MCF 10A (cell line): ENCODE measurements around the gene ZNF215. TPM values are rescaled to one million over a fixed set of nuclear protein-coding genes. Genes with fewer than 3 reads are reported as not detected.
A peak's percentile ranks its signal among the peaks of the same experiment; 100 is the strongest.

Source experiments
- BruUV-seq: library from RNA; stranded (reverse); fragments of 400-500 nt; replicated peaks from 2 replicates; lab custom pipeline; 2021; lab: Mats Ljungman, UMichigan
- CTCF ChIA-PET: fragments of 300-600 bp; sonication (Branson Sonifier 250); formaldehyde crosslinking; extraction: SDS; loops from one replicate; lab custom pipeline; 2021; ENCODE audit warnings: antibody characterized with exemption, inconsistent platforms; lab: Yijun Ruan, JAX
- POLR2A ChIA-PET: fragments of 300-600, 350-650 bp; sonication (Branson Sonifier 250); formaldehyde crosslinking; extraction: SDS; loops from one replicate; lab custom pipeline; 2020; ENCODE audit warnings: antibody characterized with exemption, inconsistent platforms; lab: Yijun Ruan, JAX
- DNase-seq: peaks from one replicate; pipeline ENCODE4 v3.0.0-alpha.2; 2018; ENCODE audit not compliant: unreplicated experiment
- H3K27ac Mint-ChIP-seq: one replicate; pipeline ENCODE4 v1.8.0; 2022; ENCODE audit warnings: mild to moderate bottlenecking, low read depth, mixed read lengths; ENCODE audit not compliant: unreplicated experiment
- H3K27me3 Mint-ChIP-seq: one replicate; pipeline ENCODE4 v1.8.0; 2022; ENCODE audit warnings: mixed read lengths; ENCODE audit not compliant: insufficient read depth, unreplicated experiment
- H3K36me3 Mint-ChIP-seq: one replicate; pipeline ENCODE4 v1.8.0; 2022; ENCODE audit warnings: mild to moderate bottlenecking, moderate library complexity, mixed read lengths; ENCODE audit not compliant: insufficient read depth, unreplicated experiment
- H3K4me1 Mint-ChIP-seq: one replicate; pipeline ENCODE4 v1.8.0; 2022; ENCODE audit warnings: mixed read lengths; ENCODE audit not compliant: insufficient read depth, unreplicated experiment
- H3K4me3 Mint-ChIP-seq: one replicate; pipeline ENCODE4 v1.8.0; 2022; ENCODE audit warnings: mild to moderate bottlenecking, moderate library complexity, mixed read lengths; ENCODE audit not compliant: unreplicated experiment
- H3K9me3 Mint-ChIP-seq: one replicate; pipeline ENCODE4 v1.8.0; 2022; ENCODE audit warnings: mixed read lengths; ENCODE audit not compliant: unreplicated experiment
- CTCF ChIP-seq: fragments of 200-600 bp; IDR thresholded peaks from one replicate; pipeline ENCODE4 v1.8.0; 2022; ENCODE audit warnings: antibody characterized with exemption, mild to moderate bottlenecking; ENCODE audit not compliant: unreplicated experiment
- intact Hi-C: fragments of 100-400 bp; cut with micrococcal nuclease; formaldehyde crosslinking; loops from 2 replicates; pipeline ENCODE4 v1.14.1; 2022
- total RNA-seq: library from RNA; stranded (reverse); gene quantifications from 2 replicates; pipeline ENCODE4 v1.2.3, GENCODE V29; 2022

Gene ZNF215
- total RNA-seq, 1 experiment from 2014 or later: 11.1 TPM

GRCh38 chr11:6992026-6992425 is 65.8 kb downstream of the ZNF215 start:
- Mint-ChIP-seq H3K27me3 (no peaks in the 10 kb centered on the region), H3K36me3 (no peaks in the 10 kb centered on the region), H3K4me1 (peaks cover 10% of the 10 kb centered on the region), H3K4me3 (no peak overlapping the region), H3K27ac (peak overlapping the region; percentile 29), H3K9me3 (no peaks in the 10 kb centered on the region)
- POLR2A ChIA-PET: interaction anchor here (1.0 to 1.3 kb wide), 3 partner anchors 11 to 66 kb away, joined by 4 to 6 read pairs (median 5); partner anchors contain the start of gene ZNF215
- TF ChIP-seq CTCF: no peak
- CTCF ChIA-PET: interaction anchor here (0.6 to 1.8 kb wide), 5 partner anchors 21 to 255 kb away, joined by 3 to 8 read pairs (median 4); no protein-coding TSS in a partner anchor
- DNase-seq: no peak
- intact Hi-C loops: no loop called here
- BruUV-seq: no TSS peak

DNA sequence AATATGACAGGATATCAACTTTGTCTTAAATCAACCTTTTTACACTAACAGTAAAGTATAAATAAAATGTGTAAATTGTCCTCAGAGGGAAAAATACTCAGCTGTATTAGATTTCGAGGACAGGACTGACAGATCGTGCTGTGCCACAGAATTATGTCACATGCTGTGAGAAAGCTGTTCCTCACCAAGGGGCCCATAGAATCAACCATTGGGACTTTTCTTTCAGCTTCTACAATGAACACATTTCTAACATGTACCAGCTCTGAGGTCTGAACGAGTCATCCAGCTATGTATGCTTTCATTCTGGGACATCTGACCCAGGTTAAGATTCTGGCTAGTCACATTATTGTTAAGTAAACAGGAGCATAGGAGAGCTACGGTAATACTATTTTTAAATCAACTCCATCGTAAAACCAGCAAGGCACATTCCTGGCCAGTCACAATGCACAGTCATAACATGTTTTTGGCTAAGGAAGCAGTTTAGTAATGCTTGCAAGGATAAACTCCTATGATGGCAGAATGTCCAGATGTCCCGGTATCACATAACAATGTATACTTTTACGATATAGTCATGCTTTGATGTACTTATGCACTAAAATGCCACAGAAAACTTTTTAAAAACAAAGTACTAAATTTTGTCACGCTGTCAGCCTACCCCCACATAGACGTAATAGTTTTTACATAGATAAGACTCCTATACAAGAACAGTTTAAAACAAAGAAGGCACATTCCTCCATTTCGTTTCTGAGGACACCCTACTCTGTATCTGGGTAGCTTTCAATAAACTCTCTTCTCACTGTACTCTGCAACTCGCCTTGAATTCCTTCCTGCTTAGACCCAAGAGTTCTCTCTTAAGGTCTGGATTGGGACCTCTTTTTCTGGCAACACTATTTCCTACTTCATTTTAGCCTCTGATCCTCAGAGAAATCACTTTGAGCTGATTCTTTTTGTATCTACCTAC is 66.5 kb downstream of the ZNF215 start:
- intact Hi-C loops: no loop called here
- BruUV-seq: no TSS peak
- Mint-ChIP-seq H3K9me3 (no peaks in the 10 kb centered on the region), H3K27ac (peak overlapping the region; percentile 29), H3K4me3 (peak overlapping the region; percentile 11), H3K27me3 (no peaks in the 10 kb centered on the region), H3K4me1 (peaks cover 10% of the 10 kb centered on the region), H3K36me3 (no peaks in the 10 kb centered on the region)
- CTCF ChIA-PET: interaction anchor here (0.6 to 1.8 kb wide), 5 partner anchors 18 to 255 kb away, joined by 3 to 8 read pairs (median 4); no protein-coding TSS in a partner anchor
- POLR2A ChIA-PET: interaction anchor here (1.0 to 1.3 kb wide), 3 partner anchors 10 to 66 kb away, joined by 4 to 6 read pairs (median 5); partner anchors contain the start of gene ZNF215
- peak; percentile 44 for DNase-seq
- TF ChIP-seq CTCF: no peak

DNA sequence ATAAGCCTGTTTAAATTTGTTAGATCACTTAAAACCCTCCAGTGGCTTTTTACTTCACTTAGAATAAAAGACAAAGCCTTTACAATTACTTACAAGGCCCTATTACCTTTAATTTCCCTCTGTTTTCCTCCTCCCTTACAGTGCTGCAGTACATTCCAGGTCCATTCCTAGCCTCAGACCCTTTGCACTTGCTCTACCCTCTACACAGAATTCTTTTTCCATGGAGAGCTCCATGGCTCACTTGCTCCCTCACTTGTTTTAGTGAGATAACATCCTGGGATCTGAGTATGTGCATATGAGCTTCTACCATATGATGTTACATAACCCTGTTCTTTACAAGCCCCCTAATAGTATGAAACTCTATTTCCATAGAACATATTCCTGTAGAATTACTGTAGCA is 69.5 kb downstream of the ZNF215 start:
- Mint-ChIP-seq H3K27ac (no peak overlapping the region), H3K9me3 (no peaks in the 10 kb centered on the region), H3K36me3 (no peaks in the 10 kb centered on the region), H3K4me1 (peaks cover 10% of the 10 kb centered on the region), H3K27me3 (no peaks in the 10 kb centered on the region), H3K4me3 (no peak overlapping the region)
- ChIA-PET POLR2A (no interaction called here), CTCF (no interaction called here)
- no peak for DNase-seq
- intact Hi-C loops: no loop called here
- no peak for TF ChIP-seq CTCF
- BruUV-seq: no TSS peak

- peaks cover 6% of the 10 kb centered on the region for H3K4me1 Mint-ChIP-seq
- H3K27ac Mint-ChIP-seq: no peak overlapping the region
- H3K9me3 Mint-ChIP-seq: no peaks in the 10 kb centered on the region
- POLR2A ChIA-PET: no interaction called here
- H3K36me3 Mint-ChIP-seq: no peaks in the 10 kb centered on the region
- TF ChIP-seq CTCF: no peak
- intact Hi-C loops: no loop called here
- CTCF ChIA-PET: interaction anchor here (0.7 to 0.8 kb wide), 2 partner anchors 15 to 193 kb away, joined by 3 to 4 read pairs; partner anchors contain the start of gene ZNF214
- peak; percentile 16 for DNase-seq
- BruUV-seq: no TSS peak
- H3K27me3 Mint-ChIP-seq: no peaks in the 10 kb centered on the region
- no peak overlapping the region for H3K4me3 Mint-ChIP-seq
Measured at GRCh38 chr11:7004482-7004881, 78.3 kb downstream of the ZNF215 start.
